ENCODE measurements around the gene ZBTB7C. TPM values are rescaled to one million over a fixed set of nuclear protein-coding genes. Genes with fewer than 3 reads are reported as not detected.

ZBTB7C gene
- total RNA-seq, 1 donor from 2014 or later = 2.6 TPM

DNA sequence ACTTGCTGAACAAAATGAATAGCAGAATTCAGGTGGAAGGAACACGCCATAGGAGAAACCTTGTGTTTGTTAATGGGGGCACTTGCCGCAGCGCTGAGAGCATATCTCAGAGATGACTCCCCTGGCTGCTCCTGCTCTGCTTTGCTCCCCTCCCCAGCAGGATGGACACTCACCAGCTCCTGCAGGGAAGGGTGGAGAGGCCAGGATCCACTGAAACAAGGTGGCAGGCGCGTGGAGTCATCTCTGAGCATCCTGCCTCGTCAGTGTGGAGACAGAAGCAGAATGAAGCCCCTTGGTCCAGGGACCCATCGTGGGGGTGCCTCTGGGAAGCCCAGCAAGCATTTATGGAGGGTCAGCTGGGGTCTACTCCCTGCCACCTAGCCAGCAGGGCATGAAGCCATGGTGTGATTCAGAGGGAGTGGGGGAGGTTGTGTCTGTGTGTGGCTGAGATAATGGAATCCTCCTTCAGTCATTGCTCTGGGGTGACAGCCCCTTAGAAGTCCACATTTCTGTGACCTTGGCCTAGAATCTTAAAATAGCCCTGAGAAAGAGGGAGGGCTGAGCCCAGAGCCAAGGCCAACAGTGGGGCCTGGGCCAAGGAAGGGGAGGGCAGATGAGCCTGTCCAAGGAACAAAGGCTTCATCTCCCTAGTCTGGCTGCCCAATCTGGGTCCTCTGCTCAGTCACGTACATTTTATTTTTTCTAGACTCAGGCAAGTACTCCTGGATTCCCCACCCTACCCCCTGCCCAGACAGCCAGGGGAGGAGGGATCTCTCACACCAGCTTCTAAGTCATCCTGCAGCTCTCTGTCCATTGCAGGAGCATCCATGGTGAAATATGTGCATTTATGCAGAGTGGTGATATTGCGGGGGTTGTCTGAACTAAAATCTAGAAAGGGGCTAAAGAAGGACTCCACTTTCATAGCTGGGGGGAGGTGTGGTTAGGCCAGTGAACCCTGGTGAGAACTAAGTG, 215.4 kb downstream of the ZBTB7C start:
- peak; percentile 93 for ATAC-seq (ENCODE audit: poor library complexity)
- DNase-seq = peak; percentile 73
- intact Hi-C loops (cut with DNase I) = no loop called here

DNA sequence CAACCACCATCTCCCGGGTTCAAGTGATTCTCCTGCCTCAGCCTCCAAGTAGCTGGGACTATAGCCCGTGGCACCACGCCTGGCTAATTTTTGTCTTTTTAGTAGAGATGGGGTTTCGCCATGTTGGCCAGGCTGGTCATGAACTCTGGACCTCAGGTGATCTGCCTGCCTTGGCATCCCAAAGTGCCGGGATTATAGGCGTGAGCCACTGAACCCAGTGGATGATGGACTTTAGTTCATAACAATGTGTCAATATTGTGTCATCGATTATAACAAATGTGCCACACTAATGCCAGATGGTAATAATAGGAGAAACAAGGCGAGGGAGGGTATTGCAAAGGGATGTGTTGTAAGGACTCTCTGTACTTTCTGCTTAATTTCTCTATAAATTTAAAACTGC, 216.6 kb downstream of the ZBTB7C start:
- intact Hi-C loops (cut with DNase I) = no loop called here
- DNase-seq = no peak
- ATAC-seq (ENCODE audit: poor library complexity) = no peak

DNA sequence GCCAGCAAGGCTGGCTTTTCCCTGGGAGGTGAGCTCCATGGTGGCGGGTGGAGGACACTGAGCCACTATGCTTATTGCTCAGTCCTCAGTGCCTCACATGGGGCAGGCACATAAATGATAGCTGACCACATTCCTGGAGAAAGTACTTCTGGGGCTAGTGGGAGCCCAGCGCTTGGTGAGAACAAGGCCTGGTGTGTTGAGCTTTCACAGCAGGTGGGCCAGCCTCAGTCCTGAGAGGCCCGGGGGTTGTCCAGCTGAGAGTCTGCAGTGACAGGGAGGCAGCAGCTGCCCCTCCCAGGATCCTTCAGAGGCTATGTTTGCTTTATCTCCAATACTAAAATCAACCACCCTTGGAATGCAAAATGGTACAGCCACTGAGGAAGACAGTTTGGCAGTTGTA, 217.7 kb downstream of the ZBTB7C start:
- DNase-seq (no peak), ATAC-seq (ENCODE audit: poor library complexity) (no peak)
- intact Hi-C loops (cut with DNase I) = no loop called here

DNA sequence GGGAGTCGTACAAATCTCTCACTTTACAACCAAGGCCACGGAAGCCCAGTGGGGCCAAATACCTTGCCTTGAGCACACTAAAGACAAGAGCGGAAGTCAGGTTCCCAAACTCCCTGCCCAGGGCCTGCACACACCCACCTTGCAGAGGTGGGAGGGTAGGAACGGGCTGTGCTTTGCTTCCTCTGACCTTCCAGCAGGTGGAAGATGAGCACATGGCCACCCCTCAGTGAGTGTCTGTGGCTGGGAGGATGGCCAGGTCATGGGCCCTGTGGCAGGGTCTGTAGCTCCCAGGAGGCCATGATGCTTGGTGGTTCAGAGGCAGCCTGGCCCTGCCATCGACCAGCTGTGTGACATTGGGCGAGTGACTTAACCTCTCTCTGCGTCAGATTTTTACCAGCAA, 218.2 kb downstream of the ZBTB7C start:
- ATAC-seq (ENCODE audit: poor library complexity) = no peak
- intact Hi-C loops (cut with DNase I) = no loop called here
- DNase-seq = no peak

DNA sequence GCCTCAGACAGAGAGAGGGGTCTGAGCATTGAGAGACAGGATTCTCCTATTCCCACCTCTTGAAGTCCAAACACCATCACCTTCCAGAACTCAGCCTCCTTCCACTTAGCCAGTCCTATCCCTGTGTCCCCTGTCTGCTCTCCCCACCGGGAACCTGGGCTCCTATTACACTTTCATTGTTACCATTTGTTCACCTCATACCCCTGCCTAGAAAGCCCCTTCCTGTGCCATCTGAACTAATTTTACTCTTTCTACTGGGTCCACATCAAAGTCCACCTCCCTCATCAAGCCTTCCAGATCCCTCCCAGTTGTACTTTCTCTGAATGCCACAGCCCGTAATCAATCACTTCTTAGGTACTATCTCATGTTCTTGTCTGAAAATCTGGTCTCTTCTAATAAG, 220.6 kb downstream of the ZBTB7C start:
- DNase-seq (no peak), ATAC-seq (ENCODE audit: poor library complexity) (no peak)
- intact Hi-C loops (cut with DNase I) = no loop called here

DNA sequence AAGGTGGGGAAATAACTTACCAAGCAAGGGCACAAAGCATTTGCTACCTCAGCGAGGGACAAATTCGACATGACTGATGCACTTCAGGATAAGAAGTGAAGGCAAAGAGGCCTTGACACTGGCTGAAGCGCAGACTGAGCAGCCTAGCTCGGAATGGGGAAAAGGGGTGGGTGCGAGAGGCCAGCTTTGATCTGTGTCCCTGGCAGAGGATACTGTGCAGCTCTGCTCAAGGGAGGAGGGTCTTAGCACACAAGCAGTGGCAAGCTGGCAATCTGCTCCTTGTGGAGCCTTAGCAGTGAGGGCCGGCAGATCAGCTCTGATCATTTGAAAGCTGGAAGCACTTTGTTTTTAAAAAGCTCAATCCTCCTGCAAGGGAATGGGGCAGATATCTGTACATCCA, 222.3 kb downstream of the ZBTB7C start:
- intact Hi-C loops (cut with DNase I) = no loop called here
- no peak for DNase-seq

DNA sequence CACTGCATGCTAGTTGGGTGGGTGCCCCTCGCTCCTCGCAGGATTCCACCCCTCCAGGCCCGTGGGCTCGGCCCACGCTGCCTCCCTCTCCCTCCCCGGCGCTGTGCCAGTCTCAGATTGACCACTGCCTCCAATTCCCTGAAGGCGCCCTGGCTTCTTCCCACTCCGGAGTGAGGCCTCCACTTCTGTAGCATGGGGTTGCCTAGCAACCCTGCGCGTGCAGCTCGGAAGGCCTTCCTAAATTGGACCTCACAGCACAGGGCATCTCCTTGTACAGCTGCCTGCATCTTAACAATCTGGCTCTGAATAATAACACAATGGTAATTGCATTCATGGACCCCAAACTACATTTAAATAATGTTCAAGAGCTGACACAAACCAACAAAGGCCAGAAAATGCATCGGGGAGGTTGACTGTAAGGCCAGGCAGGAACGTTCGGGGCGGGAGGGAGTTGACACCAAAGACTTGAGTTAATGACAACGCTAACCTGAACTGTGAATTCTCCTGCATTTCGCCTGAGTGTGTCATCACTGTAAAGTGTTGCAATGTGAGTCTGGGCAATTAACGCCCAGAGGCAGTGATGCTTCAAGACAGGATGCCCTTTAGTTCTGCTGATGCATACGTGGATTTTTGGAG, 222.9 kb downstream of the ZBTB7C start:
- DNase-seq (peak; percentile 60), ATAC-seq (ENCODE audit: poor library complexity) (peak; percentile 45)
- intact Hi-C loops (cut with DNase I) = no loop called here

More for the DNA sequence above, 222.3 kb downstream of the ZBTB7C start:
- no peak for ATAC-seq (ENCODE audit: poor library complexity)

DNA sequence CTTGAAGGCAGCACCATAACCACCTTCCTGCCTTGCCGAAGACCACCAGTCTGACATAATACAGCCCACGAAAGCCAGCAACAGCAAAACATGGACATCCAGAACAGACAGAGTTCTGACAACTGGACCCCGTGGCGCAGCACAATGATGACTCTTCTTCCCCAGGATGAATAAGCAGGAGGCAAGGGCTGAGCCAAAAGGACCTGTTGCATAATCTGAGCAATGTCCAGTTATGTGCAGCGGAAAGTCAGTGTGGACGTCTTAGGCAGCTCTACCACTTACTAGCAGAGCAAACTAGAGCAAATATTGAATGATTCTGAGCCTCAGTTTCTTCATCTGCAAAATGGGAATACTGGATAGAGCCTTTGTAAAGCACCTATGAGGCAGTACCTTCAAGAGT, 225.1 kb downstream of the ZBTB7C start:
- intact Hi-C loops (cut with DNase I) = no loop called here
- ATAC-seq (ENCODE audit: poor library complexity) (no peak), DNase-seq (no peak)

DNA sequence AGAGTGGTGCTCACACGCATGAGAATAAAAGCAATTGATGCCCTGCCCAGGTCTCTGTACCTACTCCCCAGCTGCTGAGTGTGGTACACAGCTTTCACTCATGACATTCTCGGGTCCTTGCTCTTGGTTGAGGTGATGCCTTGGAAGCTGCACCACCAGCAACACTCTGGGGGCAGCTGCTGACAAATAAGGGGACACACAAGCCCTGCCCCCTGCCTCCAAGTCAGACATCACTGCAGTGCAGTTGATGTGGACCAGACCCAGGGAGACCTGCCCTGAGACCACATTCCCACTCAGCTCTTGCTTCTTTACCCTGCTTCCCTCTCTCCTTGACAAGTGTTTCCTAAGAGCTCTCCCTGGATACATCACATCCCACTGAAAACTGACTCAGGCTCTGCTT, 225.6 kb downstream of the ZBTB7C start:
- DNase-seq = no peak
- intact Hi-C loops (cut with DNase I) = no loop called here
- ATAC-seq (ENCODE audit: poor library complexity) = no peak

DNA sequence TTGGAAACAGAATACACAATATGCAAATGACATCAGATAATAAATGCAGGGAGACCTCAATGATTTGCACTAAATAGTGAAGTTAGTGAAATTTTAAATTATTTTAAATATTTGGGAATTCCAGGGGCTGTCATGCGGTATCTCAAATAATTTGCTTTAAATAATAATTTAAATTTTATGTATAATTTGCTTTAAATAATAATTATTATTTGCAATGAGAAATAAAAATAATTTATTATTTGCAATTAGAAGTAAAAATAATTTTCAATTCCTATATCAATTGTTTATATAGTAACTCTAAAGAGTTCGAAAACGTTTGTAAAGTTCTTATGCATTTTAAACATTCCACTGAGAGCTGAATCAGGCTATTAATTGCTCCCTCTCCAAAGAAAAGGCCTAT, 226.4 kb downstream of the ZBTB7C start:
- ATAC-seq (ENCODE audit: poor library complexity) = no peak
- DNase-seq = no peak
- intact Hi-C loops (cut with DNase I) = no loop called here

DNA sequence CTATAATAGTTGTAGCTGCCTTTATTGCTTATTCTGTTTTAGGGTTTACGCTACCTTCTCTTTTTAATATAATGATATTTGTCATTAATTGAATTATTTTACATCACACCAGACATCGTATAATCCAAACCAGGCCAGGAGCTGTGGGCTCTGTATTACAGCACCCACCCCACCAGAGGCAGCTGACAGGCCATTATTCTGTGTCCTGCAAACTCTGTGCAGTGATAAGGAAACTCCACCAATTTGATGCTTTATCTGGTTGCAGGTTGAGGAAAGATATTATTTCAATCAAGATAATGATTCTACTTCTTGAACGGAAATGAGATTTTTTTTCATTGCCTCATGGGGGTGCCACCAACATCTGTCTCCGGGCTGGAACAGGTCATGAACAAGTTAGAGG, 227.3 kb downstream of the ZBTB7C start:
- intact Hi-C loops (cut with DNase I) = no loop called here
- DNase-seq (no peak), ATAC-seq (ENCODE audit: poor library complexity) (no peak)

DNA sequence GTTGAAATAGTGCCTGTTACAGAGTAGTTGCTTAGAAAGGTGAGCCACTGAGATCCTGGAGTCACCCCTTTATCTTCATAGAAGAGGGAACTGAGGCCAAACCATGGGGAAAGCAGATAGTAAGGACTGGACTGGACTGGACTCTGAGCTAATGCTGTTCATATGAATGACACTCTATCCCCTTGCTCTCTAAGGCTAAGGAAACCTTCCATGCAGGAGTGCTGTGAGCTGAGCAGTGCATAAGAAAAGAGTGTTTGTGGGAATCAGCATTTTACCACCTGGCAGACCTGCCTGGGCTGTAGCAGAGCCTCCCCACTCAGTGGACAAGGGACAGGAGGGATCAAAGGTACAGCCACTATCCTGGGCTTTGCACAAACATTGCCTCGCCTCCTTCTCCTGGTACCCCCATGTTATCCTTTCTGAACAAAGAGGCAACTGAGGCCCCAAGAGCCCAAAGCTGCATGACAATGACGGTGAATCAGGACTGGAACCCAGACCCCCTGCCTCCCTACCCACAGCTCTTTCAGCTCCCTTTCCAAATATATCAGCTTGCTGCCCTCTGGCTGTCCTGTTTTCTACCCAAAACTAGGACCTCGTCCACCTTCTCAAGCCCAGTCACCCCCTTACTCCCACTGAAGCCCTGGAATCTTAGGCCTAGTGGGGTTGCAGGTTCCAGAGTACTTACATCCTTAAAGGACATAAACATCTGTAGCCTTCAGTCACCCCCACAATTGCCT, 227.9 kb downstream of the ZBTB7C start:
- no peak for DNase-seq
- no peak for ATAC-seq (ENCODE audit: poor library complexity)
- intact Hi-C loops (cut with DNase I) = no loop called here

DNA sequence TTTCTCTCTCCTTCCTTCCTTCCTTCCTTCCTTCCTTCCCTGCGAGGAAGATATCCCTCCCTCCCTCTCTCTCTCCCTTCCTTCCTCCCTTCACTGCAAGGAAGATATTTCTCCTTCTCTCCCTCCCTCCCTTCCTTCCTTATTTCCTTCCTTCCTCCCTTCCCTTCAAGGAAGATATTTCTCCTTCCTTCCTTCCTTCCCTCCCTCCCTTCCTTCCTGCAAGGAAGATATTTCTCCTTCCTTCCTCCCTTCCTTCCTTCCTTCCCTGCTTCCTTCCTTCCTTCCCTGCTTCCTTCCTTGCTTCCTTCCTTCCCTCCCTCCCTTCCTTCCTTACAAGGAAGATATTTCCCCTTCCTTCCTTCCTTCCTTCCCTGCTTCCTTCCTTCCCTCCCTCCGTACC, 229.5 kb downstream of the ZBTB7C start:
- DNase-seq (no peak), ATAC-seq (ENCODE audit: poor library complexity) (no peak)
- intact Hi-C loops (cut with DNase I) = no loop called here

DNA sequence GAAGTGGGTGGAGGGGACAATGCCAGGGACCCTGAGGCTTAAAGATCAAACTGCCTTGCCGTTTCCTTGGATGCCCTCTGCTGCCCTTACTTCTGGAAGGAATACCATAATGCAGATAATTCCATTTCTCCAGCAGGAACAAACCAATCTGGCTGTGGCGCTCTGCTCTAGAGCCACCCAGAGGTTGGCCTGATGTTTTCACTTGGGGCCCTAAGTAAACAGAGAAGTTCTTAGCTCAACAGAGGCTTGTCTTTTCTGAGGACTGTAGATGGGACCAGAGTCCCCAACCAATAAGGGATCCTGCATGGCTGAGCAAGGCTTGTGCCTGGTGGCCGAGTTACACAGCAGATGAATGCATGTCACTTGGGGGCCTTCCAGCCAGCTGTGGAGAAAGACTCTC, 230.2 kb downstream of the ZBTB7C start:
- ATAC-seq (ENCODE audit: poor library complexity) (no peak), DNase-seq (no peak)
- intact Hi-C loops (cut with DNase I) = no loop called here

DNA sequence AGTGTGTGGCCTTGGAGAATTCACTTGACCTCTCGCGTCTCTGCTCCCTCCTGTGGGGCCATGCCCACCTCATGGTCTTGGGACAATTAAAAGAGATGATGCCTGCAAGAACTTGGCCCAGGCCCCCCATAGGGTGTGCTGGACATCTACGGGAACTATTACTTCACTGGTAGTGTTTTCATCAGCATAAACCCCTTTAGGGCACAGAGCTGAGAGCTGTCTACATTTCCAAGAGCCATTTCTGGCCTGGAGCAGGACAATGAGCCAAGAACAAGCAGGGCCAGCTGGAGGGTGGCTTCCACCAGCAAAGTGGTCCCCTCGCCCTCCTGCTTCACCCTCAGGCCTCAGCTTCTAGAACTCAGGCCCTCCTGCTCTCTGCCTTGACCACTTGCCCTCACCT, 232.3 kb downstream of the ZBTB7C start:
- intact Hi-C loops (cut with DNase I) = no loop called here
- DNase-seq = no peak
- no peak for ATAC-seq (ENCODE audit: poor library complexity)

DNA sequence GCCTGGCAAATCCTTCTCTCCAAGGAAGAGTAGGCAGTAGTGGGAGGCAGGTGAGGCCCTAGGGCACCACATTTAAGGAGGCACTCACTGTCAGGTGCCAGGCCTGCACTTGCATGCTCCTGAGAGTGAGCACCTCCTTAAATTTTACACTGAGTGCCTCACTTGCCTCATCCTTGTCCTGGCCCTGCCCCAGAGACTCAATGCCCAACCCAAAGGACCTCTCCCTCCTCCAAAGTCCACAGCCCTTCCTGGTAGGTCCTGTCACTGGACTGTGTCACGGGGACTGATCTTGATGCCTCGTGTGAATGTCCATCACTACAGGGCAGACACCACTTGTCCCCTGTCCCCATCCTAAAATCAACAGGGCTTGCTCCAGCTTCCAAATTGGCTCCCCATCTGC, 235.6 kb downstream of the ZBTB7C start:
- no peak for DNase-seq
- intact Hi-C loops (cut with DNase I) = no loop called here
- ATAC-seq (ENCODE audit: poor library complexity) = no peak

DNA sequence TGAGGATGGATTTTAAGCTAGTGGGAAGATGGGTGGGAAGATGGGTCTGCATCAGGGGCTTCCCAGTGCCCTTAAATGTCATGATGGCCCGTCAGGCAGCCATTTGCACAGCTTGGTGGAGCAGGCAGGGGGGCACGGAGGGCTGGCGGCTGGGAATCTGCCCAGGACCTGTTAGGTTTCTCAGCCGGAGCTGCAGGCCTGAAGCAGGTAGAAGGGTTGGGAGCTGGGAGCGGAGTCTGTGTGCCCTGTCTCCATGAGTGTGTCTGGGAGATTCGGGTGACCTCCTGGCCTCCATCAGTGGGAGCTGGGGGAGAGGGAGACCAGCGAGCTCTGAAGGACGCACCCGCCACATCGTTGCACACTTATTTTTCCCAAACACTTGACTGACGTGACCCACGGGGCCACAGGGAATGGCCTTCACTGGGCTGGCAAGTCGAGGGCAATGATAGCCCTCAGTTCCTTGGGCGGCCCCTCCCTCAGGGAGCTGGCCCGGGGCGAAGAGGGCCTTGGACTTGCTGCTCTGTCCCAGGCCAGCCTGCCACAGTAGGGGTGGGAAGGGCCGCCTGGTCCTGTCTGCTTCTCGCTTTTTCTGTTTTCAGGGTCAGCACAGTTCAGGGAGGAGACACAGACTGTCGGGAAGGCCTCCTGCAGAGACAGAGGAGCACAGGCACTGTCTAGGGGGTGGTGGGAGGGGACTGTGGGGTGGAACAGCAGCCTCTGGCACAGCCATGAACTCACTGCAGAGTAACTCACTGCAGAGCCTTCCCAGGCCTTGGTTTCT, 236.8 kb downstream of the ZBTB7C start:
- intact Hi-C loops (cut with DNase I) = no loop called here
- DNase-seq (no peak), ATAC-seq (ENCODE audit: poor library complexity) (no peak)

DNA sequence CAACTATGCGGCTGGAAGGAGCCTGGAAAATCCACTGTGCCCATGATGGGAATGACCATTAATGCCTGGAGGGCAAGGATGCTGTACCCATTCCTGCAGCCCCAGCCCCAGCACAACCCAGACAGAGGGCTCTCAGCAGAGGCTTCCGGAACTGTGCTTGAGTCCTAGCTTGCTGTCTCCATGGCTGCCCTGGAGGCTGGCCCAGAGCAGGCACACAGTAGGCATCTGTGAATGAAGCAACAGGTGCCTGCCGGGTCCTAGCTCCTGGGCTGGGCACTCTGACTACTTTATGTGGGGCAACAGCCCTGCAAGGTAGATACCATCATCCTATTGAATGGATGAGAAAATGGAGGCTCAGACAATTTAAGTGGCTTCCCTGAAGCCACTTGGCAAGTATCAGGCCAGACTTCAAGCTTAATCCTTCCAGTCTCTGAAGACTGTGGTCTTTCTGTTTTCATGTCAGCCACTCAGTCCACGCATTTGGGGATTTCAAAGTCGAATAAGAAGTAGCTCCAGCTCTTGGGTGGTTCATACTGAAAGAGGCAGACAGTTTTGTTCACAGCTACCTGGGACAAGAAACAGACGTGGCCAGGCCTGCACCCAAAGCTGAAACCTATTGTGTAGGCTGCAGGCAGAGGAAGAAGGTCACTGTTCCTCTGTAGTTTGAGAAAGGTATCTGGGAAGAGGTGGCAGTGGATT, 237.5 kb downstream of the ZBTB7C start:
- intact Hi-C loops (cut with DNase I) = no loop called here
- ATAC-seq (ENCODE audit: poor library complexity) (no peak), DNase-seq (no peak)

All from Right ventricle myocardium superior (tissue), 1 donor.